ENCODE data around the gene NKAIN4.

DNA sequence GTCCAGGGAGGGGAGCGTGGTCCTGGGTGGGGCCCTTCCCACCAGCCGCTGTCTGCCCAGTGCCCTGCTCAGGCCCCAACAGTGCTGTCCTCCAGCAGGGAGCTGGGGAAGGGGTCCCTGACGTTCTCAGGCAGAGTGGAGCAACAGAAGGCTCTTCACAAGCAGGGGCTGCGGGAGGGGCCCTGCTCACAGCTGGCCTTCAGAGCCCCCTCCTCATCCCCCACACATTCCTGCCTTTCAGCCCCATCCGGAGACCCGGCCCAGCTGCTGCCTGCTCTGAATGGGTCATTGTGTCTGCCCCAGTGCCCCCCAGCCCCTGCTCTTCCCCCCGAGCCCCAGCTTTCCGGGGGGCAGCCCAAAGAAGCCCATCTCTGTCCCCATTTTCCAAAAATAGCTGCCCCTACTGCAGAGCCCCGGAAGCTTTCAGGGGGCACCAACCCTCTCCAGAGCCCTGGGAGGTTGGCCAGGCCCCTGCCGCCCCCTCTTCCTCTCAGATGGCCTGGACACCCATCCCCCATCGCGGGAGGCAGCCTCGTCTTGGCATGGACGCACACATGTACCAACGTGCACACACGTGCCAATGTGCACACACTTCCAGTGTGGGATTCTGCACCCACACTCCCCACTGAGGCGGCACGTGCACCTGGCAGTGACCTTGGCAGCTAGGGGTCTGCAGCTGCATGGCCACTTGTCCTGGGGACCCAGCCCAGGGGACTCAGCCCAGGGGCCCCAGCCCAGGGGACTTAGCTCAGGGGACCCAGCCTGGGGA lies 42.5 kb upstream of the NKAIN4 start:
- TF ChIP-seq, protein P1, sequence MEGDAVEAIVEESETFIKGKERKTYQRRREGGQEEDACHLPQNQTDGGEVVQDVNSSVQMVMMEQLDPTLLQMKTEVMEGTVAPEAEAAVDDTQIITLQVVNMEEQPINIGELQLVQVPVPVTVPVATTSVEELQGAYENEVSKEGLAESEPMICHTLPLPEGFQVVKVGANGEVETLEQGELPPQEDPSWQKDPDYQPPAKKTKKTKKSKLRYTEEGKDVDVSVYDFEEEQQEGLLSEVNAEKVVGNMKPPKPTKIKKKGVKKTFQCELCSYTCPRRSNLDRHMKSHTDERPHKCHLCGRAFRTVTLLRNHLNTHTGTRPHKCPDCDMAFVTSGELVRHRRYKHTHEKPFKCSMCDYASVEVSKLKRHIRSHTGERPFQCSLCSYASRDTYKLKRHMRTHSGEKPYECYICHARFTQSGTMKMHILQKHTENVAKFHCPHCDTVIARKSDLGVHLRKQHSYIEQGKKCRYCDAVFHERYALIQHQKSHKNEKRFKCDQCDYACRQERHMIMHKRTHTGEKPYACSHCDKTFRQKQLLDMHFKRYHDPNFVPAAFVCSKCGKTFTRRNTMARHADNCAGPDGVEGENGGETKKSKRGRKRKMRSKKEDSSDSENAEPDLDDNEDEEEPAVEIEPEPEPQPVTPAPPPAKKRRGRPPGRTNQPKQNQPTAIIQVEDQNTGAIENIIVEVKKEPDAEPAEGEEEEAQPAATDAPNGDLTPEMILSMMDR (conservative IDR thresholded peaks at IDR 0.05; ENCODE audit: low read length): no peak
- no peak for TF ChIP-seq EZH2phosphoT487 (IDR thresholded peaks at IDR 0.05; ENCODE audit: borderline replicate concordance, low read depth, low read length)

Measured in OCI-LY7 (cell line).